ENCODE measurements around the gene WDCP.

DNA sequence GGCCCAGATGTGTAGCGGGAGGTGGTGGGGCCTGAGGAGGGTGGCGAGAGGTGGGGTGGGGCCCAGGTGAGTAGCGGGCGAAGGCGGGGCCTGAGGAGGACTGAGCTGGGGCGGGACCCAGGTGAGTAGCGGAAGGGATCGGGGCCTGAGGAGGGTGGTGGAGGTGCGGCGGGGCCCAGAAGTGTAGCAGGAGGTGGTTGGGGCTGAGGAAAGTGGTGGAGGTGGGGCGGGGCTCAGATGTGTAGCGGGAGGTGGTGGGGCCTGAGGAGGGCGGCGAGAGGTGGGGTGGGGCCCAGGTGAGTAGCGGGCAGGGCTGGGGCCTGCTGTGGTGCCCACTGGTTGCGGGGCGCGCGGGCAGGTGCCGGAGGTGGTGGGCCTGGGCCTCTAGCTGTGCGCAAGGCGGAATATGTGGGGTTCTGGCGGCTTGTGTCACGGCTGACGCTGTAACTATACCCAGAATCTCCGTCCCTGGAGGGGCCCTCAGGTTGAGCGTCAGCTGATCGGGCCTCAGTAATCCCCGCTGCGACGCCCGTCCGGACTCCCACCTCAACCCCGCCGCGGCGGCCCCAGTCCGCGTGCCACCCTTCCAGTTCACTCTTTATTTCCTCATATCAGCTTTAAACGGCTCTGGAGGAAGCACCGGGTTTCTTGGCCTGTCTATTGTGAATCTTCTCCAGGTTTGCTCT is 29.8 kb upstream of the WDCP start:
- TF ChIP-seq, protein P1, sequence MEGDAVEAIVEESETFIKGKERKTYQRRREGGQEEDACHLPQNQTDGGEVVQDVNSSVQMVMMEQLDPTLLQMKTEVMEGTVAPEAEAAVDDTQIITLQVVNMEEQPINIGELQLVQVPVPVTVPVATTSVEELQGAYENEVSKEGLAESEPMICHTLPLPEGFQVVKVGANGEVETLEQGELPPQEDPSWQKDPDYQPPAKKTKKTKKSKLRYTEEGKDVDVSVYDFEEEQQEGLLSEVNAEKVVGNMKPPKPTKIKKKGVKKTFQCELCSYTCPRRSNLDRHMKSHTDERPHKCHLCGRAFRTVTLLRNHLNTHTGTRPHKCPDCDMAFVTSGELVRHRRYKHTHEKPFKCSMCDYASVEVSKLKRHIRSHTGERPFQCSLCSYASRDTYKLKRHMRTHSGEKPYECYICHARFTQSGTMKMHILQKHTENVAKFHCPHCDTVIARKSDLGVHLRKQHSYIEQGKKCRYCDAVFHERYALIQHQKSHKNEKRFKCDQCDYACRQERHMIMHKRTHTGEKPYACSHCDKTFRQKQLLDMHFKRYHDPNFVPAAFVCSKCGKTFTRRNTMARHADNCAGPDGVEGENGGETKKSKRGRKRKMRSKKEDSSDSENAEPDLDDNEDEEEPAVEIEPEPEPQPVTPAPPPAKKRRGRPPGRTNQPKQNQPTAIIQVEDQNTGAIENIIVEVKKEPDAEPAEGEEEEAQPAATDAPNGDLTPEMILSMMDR (IDR thresholded peaks at IDR 0.05): no peak
- TF ChIP-seq POLR2AphosphoS5 (IDR thresholded peaks at IDR 0.05) (peak in 2 of 3 donors; percentile 57 to 64), POLR2A (IDR thresholded peaks at IDR 0.05) (peak in 1 of 4 donors; percentile 63), EP300 (IDR thresholded peaks at IDR 0.05) (no peak)

All from stomach (tissue), 4 donors.